ENCODE data around the gene LDLRAP1.

LDLRAP1 gene

GRCh38 chr1:25566176-25566729 lies 22.8 kb downstream of the LDLRAP1 start:
- TF ChIP-seq CTCF (IDR thresholded peaks at IDR 0.05; ENCODE audit: insufficient read depth, low read length, poor library complexity, severe bottlenecking) (no peak), EZH2phosphoT487 (conservative IDR thresholded peaks at IDR 0.05; ENCODE audit: low read length) (no peak)
- Histone ChIP-seq H2AFZ (ENCODE audit: low read depth, low read length, severe bottlenecking) (no peak overlapping the region), H3K9me3 (ENCODE audit: insufficient read depth, low read length) (no peaks in the 10 kb centered on the region), H3K4me2 (ENCODE audit: low read depth, low read length, poor library complexity, severe bottlenecking) (no peak overlapping the region), H3K79me2 (ENCODE audit: insufficient read depth, low read length) (no peaks in the 10 kb centered on the region), H4K20me1 (ENCODE audit: low read depth, low read length) (no peaks in the 10 kb centered on the region), H3F3A (ENCODE audit: insufficient read depth) (no peaks in the 10 kb centered on the region), H3K27ac (ENCODE audit: low read depth, low read length) (no peak overlapping the region), H3K27me3 (ENCODE audit: low read length) (no peaks in the 10 kb centered on the region), H3K9ac (ENCODE audit: low read length) (no peak overlapping the region), H3K4me3 (ENCODE audit: insufficient read depth, low read length, poor library complexity, severe bottlenecking) (no peak overlapping the region), H3K36me3 (ENCODE audit: low read length) (no peaks in the 10 kb centered on the region), H3K9me2 (replicated peaks; ENCODE audit: insufficient read depth, low read length) (no peaks in the 10 kb centered on the region)

- Histone ChIP-seq H2AFZ (ENCODE audit: low read depth, low read length, severe bottlenecking) (no peak overlapping the region), H4K20me1 (ENCODE audit: low read depth, low read length) (no peaks in the 10 kb centered on the region), H3F3A (ENCODE audit: insufficient read depth) (no peaks in the 10 kb centered on the region), H3K27ac (ENCODE audit: low read depth, low read length) (no peak overlapping the region), H3K9me3 (ENCODE audit: insufficient read depth, low read length) (no peaks in the 10 kb centered on the region), H3K36me3 (ENCODE audit: low read length) (no peaks in the 10 kb centered on the region), H3K4me3 (ENCODE audit: insufficient read depth, low read length, poor library complexity, severe bottlenecking) (no peak overlapping the region), H3K79me2 (ENCODE audit: insufficient read depth, low read length) (no peaks in the 10 kb centered on the region), H3K9me2 (replicated peaks; ENCODE audit: insufficient read depth, low read length) (no peaks in the 10 kb centered on the region), H3K4me2 (ENCODE audit: low read depth, low read length, poor library complexity, severe bottlenecking) (no peak overlapping the region), H3K9ac (ENCODE audit: low read length) (no peak overlapping the region), H3K27me3 (ENCODE audit: low read length) (no peaks in the 10 kb centered on the region)
- TF ChIP-seq EZH2phosphoT487 (conservative IDR thresholded peaks at IDR 0.05; ENCODE audit: low read length): no peak
- TF ChIP-seq CTCF (IDR thresholded peaks at IDR 0.05; ENCODE audit: insufficient read depth, low read length, poor library complexity, severe bottlenecking): no peak
Measured at GRCh38 chr1:25566730-25567341, 23.4 kb downstream of the LDLRAP1 start.

- H3K9me3 ChIP-seq (ENCODE audit: insufficient read depth, low read length): no peaks in the 10 kb centered on the region
- H3F3A ChIP-seq (ENCODE audit: insufficient read depth): no peaks in the 10 kb centered on the region
- no peaks in the 10 kb centered on the region for H4K20me1 ChIP-seq (ENCODE audit: low read depth, low read length)
- no peaks in the 10 kb centered on the region for H3K27me3 ChIP-seq (ENCODE audit: low read length)
- no peak overlapping the region for H3K4me2 ChIP-seq (ENCODE audit: low read depth, low read length, poor library complexity, severe bottlenecking)
- H3K36me3 ChIP-seq (ENCODE audit: low read length): no peaks in the 10 kb centered on the region
- TF ChIP-seq EZH2phosphoT487 (conservative IDR thresholded peaks at IDR 0.05; ENCODE audit: low read length) (no peak), CTCF (IDR thresholded peaks at IDR 0.05; ENCODE audit: insufficient read depth, low read length, poor library complexity, severe bottlenecking) (no peak)
- H2AFZ ChIP-seq (ENCODE audit: low read depth, low read length, severe bottlenecking): no peak overlapping the region
- H3K79me2 ChIP-seq (ENCODE audit: insufficient read depth, low read length): no peaks in the 10 kb centered on the region
- H3K4me3 ChIP-seq (ENCODE audit: insufficient read depth, low read length, poor library complexity, severe bottlenecking): no peak overlapping the region
- no peak overlapping the region for H3K27ac ChIP-seq (ENCODE audit: low read depth, low read length)
- no peaks in the 10 kb centered on the region for H3K9me2 ChIP-seq (replicated peaks; ENCODE audit: insufficient read depth, low read length)
- no peak overlapping the region for H3K9ac ChIP-seq (ENCODE audit: low read length)
Measured at GRCh38 chr1:25567710-25568089, 24.3 kb downstream of the LDLRAP1 start.
